Measurements from ENCODE around the gene PRKCH.

Gene PRKCH

GRCh38 chr14:61321385-61322010 lies at the start of gene PRKCH:
Gene PRKCH (plus strand): TSS chr14:61321579. CDS start chr14:61322102, 523 bp downstream.
- DNase-seq (ENCODE audit: extremely low read depth in 1 of 2, low read depth in 1 of 2): peak in 1 of 2 donors; percentile 72

- no peak for DNase-seq (ENCODE audit: extremely low read depth in 1 of 2, low read depth in 1 of 2)
These were observed 44.1 kb upstream of the PRKCH start for GRCh38 chr14:61277232-61277631.

DNA sequence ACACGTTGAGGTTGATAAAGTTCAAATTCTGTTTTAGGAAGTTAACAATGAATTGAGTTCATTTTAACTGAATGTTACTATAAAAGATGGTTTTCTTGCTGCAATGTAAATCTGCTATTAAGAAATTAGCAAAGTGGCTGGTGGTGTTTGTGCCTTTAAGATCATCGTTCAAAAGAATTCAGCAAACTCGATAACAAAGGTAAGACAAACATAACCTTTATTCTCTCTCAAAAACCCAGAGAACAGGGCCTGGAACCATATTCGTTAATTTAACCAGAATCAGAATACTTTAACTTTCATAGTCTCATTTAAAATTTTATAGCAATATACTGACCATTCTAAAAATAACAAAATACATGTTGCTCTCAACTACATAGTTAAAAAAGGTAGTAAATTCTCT lies 43.6 kb upstream of the PRKCH start:
- no peak for DNase-seq (ENCODE audit: extremely low read depth in 1 of 2, low read depth in 1 of 2)

DNA sequence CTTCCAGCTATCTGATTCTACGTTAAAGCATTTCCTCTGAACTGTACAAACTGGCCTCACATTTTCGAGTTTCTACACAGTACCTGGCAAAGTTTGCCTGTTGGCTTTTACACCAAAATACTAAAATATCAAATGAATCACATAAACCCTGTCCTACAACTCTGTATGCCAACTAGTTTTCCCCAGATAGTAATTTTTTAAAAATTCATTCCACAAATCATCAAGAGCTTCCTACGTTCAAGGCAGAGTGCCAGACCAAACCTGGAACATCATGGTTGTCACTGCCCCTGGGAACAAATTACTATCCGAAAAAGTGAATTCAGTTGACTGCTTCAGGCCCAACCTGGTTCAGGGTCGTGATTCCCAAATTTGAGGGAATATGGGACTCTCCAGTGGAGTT lies 42.3 kb upstream of the PRKCH start:
- DNase-seq (ENCODE audit: extremely low read depth in 1 of 2, low read depth in 1 of 2): no peak

- DNase-seq (ENCODE audit: extremely low read depth in 1 of 2, low read depth in 1 of 2): no peak
These were observed 41.3 kb upstream of the PRKCH start for GRCh38 chr14:61280092-61280525.

DNA sequence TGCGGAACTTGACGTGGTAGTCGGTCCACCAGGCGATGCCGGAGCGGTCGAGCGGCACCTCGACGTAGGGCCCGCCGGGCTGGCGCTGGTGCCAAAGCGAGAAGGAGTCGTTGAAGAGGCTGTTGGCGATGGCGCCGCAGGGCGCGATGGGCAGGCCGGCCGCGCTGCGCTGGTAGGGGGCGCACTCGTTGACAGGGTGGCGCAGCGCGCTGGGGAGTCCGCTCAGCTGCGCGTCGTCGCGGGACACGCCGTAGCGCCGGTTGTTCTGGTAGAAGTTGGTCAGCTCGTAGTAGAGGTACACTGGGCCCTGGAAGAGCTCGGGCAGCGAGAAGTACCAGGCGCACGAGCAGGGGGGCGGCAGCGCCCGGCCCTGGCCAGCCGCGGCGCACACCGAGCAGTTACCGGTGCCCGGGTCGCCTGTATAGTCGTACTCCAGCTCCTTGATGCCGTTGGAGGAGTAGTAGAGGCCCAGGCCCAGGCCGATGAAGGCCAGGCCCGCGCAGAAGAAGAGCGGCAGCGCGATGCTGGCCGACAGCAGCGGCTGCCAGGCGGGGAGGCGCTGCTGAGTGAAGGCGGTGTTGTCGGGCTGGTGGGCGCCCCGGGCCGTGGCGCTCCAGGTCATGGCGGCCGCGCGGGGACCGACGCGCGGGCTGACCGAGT lies 40.7 kb upstream of the PRKCH start:
- peak; percentile 55 to 72 for DNase-seq (ENCODE audit: extremely low read depth in 1 of 2, low read depth in 1 of 2)

DNA sequence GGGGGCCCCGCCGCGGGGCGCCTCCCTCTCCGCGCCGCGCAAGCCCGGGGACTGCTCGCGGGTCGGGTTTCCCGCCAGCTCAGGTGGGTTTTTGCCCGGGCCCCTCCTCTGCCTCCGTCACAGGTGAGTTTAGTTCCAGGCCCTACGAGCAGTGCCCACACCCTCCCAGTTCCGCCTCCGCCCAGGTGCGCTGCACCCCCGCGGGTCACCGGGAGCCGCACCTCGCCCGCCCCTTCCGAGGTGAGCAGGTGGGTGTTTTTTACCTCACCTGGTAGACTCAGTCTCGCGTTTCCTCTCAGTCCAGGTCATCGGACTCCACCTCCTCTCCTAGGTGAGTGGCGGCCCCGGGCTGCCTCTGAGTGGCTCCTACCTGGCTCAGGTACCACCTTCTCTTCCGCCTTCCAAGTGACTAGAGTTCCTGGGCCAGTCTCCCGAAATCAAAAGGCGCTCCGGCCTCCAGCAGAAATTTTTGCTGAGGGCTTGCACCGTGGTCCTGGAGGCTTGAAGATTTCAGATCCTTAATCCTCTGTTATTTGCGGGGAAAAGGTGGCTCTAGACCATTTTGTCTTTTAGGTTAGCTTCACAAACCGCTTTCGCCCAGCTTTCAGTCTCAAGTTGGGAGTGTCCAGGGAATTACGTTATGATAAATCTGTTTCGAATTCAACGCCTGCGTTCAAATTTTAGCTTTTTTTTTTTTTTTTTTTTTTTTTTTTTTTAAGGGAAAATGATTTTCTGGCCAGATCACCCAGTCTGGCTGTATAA lies 40.0 kb upstream of the PRKCH start, which contains the start of gene TMEM30B:
Gene TMEM30B, minus strand, starts transcription at position 153 of the 762 bp plus-strand sequence. CDS start 191 bp downstream, outside the sequence.
- DNase-seq (ENCODE audit: extremely low read depth in 1 of 2, low read depth in 1 of 2): no peak

DNA sequence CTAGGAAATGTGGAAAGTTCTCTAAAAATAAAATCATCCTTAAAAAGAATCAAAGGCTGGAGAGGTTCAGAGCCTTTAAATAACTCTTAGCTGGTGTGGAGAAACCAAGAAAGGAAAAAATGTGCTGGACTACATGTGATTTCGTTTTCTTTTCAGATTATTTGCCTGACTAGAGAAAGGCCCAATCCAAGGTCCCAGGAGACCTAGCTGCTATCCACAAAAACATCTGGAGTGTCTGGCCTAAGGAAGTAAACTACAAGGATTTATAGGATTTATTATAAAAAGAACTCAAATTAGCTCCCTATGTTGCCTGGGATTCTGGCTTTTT lies 39.5 kb upstream of the PRKCH start:
- DNase-seq (ENCODE audit: extremely low read depth in 1 of 2, low read depth in 1 of 2): no peak

DNA sequence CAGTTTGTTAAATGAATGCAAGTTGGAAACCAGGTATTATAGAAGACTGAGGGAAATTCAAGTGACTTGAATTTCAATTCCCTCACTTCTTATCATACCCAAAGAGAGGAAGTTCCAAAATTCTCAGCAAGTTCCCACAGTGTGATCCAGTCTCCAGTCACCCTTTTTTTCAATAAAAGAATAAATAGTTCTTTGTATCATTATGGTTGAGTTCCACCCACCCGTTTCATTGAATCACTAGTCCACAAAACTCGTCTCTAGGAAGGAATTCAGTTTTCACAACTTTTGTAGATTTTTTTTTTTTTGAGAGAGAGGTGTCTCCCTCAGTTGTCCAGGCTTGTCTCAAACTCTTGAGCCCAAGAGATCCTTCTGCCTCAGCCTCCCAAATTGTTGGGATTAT lies 38.6 kb upstream of the PRKCH start:
- DNase-seq (ENCODE audit: extremely low read depth in 1 of 2, low read depth in 1 of 2): no peak

DNA sequence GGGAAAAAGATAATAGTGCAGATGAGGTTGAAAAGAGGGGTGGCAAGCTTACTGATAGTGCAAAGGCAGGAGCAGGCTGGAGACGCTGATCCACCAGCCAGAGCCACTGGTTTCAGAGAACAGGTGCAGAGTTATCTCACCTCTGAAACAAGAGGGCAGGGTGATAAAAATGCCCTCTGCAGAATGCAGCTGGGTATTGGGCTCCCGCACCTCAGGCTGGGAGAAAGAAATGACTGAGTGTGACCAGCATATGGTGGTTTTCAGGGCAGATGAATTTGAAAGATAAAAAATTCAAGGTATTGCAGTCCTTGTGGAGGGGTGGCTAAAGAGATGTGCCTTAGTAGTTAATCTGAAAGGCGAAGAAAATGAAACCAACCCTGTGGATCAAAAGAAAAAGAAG lies 37.4 kb upstream of the PRKCH start:
- DNase-seq (ENCODE audit: extremely low read depth in 1 of 2, low read depth in 1 of 2): no peak

DNA sequence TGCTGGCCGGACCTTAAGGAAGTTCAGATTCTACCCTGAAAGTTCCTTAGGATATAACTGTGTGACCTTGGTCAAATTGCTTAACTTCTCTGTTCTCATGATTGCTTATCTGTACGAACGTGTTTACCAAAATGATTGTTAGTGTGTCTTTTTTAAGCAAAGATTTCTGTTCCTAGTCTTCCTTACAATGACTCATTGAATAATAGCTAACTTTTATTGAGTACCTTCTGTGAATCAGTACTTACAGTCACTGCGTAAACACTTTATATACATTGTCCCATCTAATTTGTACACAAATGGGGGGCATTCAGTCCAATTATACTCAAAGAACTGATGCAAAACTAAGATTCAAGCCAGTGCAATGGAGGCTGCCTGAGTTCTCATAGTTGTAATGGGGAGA lies 36.0 kb upstream of the PRKCH start:
- no peak for DNase-seq (ENCODE audit: extremely low read depth in 1 of 2, low read depth in 1 of 2)

DNA sequence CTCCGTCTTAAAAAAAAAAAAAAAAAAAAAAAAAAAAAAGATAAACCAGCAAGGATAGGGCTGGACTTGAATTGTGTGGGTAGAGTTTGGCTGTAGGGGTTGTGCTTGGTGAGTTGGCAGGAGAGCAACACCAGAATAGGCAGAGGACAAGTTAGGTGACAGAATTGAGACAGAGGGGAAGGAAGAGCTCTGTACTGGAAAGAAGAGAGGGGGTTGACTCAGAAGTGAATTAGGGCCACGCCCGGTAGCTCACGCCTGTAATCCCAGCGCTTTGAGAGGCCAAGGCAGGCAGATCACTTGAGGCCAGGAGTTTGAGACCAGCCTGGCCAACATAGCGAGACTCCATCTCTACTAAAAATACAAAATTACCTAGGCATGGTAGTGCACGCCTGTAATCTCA lies 34.2 kb upstream of the PRKCH start:
- no peak for DNase-seq (ENCODE audit: extremely low read depth in 1 of 2, low read depth in 1 of 2)

- no peak for DNase-seq (ENCODE audit: extremely low read depth in 1 of 2, low read depth in 1 of 2)
These were observed 33.2 kb upstream of the PRKCH start for GRCh38 chr14:61288228-61288627.

GRCh38 chr14:61288720-61289119 lies 32.7 kb upstream of the PRKCH start:
- no peak for DNase-seq (ENCODE audit: extremely low read depth in 1 of 2, low read depth in 1 of 2)

GRCh38 chr14:61290701-61291100 lies 30.7 kb upstream of the PRKCH start:
- DNase-seq (ENCODE audit: extremely low read depth in 1 of 2, low read depth in 1 of 2): no peak

DNA sequence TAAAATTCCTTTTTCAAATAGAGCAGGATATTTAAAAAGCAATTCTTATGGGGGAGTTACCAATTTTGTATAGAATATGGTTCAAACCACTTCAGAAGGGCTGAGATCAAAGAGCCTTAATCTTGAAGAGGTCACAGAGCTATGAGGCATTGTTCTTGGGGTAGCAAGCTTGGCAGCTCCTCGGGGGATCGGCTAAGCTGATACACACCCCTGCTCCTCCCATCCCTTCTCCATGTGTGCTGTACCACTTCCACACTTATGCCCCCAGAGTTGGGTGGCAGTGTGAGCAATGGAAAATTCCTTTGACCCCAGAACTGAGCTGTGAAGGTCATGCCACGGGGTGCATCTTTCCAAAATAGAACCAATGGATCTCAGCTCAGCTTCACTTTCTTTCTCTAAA lies 25.2 kb upstream of the PRKCH start:
- no peak for DNase-seq (ENCODE audit: extremely low read depth in 1 of 2, low read depth in 1 of 2)

DNA sequence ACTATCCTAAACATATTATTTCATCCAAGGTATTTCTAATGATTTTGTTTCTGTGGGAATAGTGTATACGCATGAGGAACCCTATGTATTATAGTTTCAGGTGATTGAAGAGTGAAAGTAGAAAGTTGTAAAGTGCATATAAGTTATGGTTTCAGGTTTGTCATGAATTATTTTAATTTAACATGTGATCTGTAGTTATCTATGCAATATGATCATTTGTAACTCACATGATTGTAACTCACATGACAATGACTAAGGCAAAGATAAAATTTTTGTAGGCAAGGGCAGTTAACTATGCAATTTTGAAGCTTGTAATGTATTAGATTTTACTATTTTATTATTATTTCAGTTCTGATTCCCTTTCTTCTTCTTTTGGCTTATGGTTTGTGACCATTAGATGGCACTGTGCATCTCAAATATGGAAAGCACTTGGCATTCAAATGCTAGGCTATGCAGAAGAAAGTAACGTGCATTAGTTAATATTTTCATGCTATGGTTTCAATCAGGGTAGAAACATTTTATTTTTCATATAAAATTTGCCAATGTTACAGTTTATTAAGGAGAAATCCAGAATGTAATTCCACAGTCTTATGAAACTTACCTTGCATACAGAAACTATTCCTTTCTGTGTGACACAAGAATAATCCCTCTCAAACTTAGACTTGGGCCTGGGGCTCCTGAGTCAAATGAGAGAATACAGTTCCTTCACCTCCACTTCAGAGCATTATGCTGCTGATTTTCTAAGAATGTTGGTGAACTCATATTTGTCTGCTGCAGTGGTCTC lies 24.5 kb upstream of the PRKCH start:
- DNase-seq (ENCODE audit: extremely low read depth in 1 of 2, low read depth in 1 of 2): no peak

DNA sequence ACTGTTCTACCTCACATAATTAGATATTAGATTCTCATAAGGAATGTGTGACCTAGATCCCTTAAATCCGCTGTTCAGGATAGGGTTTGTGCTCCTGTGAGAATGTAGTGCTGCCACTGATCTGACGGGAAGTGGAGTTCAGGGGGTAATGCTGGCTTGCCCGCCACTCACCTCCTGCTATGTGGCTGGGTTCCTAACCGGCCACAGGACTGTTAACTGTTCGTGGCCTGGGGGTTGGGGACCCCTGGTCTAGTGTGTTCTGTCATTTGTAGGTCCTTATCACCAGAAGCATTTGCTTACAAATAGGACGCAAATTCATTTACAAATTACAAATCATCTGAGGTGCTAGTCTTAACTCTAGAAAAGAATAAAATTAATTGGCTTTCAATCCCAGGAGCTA lies 23.8 kb upstream of the PRKCH start:
- DNase-seq (ENCODE audit: extremely low read depth in 1 of 2, low read depth in 1 of 2): no peak

DNA sequence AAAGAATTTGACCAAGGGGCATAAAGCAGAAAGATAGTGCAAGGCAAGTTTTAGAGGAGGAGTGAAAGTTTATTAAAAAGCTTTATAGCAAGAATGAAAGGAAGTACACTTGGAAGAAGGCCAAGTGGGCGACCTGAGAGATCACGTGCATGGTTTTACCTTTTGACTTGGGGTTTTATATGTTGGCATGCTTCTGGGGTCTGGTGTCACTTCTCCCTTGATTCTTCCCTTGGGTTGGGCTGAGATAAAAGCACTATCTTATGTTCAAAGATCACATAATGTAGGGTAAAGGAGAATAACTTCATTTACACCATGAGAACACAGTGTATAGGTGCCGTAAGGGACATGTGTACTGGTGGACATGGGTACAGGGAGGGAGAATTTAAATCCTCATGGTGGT lies 22.6 kb upstream of the PRKCH start:
- DNase-seq (ENCODE audit: extremely low read depth in 1 of 2, low read depth in 1 of 2): no peak

DNA sequence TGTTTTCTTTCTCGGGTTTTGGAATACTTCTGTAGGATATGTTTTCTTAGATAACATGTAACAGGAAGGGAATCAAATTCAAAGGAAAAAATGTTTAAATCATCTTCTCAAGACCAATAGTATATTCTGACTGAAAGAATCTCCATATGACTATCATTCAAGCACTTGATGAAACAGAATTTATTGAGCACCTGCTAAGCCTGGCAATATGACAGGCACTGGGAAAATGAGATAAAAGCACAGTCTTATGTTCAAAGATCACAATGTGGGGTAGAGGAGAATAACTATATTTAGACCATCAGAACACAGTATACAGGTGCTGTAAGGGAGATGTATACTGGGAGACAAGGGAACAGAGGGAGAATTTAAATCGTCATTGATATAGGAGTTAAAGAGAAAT lies 21.2 kb upstream of the PRKCH start:
- DNase-seq (ENCODE audit: extremely low read depth in 1 of 2, low read depth in 1 of 2): no peak

GRCh38 chr14:61300754-61301153 lies 20.6 kb upstream of the PRKCH start:
- no peak for DNase-seq (ENCODE audit: extremely low read depth in 1 of 2, low read depth in 1 of 2)
